Astrocyte (in vitro differentiated cells and primary cell): ENCODE measurements around the gene HEY2. TPM values are rescaled to one million over a fixed set of nuclear protein-coding genes. Genes with fewer than 3 reads are reported as not detected.

Experiments
- DNase-seq: peaks from one replicate; pipeline ENCODE4 v3.0.0-alpha.2; 2010; ENCODE audit warnings: low read depth
- FAIRE-seq: peaks from 2 replicates; lab custom pipeline; 2011; peaks lifted over from hg19 to GRCh38; lab: Jason Lieb, UNC
- H2AFZ ChIP-seq: 2 replicates; pipeline ENCODE4 v1.6.0; 2012; ENCODE audit warnings: low read depth, low read length, inconsistent platforms
- H3K27ac ChIP-seq: 2 replicates; pipeline ENCODE4 v1.5.1; 2011; ENCODE audit warnings: low read depth, low read length, inconsistent platforms
- H3K27me3 ChIP-seq: 2 replicates; pipeline ENCODE4 v1.6.0; 2011; ENCODE audit warnings: low read length, inconsistent platforms; ENCODE audit not compliant: insufficient read depth
- H3K36me3 ChIP-seq: 2 replicates; pipeline ENCODE4 v1.5.1; 2011; ENCODE audit warnings: low read length, inconsistent platforms; ENCODE audit not compliant: insufficient read depth
- H3K4me1 ChIP-seq: 2 replicates; pipeline ENCODE4 v1.5.1; 2011; ENCODE audit warnings: low read length, inconsistent platforms; ENCODE audit not compliant: insufficient read depth
- H3K4me2 ChIP-seq: 2 replicates; pipeline ENCODE4 v1.6.0; 2012; ENCODE audit warnings: low read length, inconsistent platforms
- H3K4me3 ChIP-seq: 2 replicates; pipeline ENCODE4 v1.5.1; 2011; ENCODE audit warnings: low read depth, mild to moderate bottlenecking, low read length, inconsistent platforms; ENCODE audit not compliant: insufficient read depth
- H3K79me2 ChIP-seq: 2 replicates; pipeline ENCODE4 v1.6.0; 2012; ENCODE audit warnings: mild to moderate bottlenecking, low read length, inconsistent platforms; ENCODE audit not compliant: insufficient read depth
- H3K9ac ChIP-seq: 2 replicates; pipeline ENCODE4 v1.6.0; 2012; ENCODE audit warnings: mild to moderate bottlenecking, low read length, inconsistent platforms
- H3K9me3 ChIP-seq: 2 replicates; pipeline ENCODE4 v1.5.1; 2012; ENCODE audit warnings: low read depth, mild to moderate bottlenecking, low read length, inconsistent platforms; ENCODE audit not compliant: insufficient read depth
- H4K20me1 ChIP-seq: 2 replicates; pipeline ENCODE4 v1.6.0; 2012; ENCODE audit warnings: low read length, inconsistent platforms; ENCODE audit not compliant: insufficient read depth
- H3K27ac Mint-ChIP-seq: one replicate; pipeline ENCODE4 v1.8.0; 2021; ENCODE audit warnings: mild to moderate bottlenecking, mixed read lengths; ENCODE audit not compliant: unreplicated experiment
- H3K27me3 Mint-ChIP-seq: one replicate; pipeline ENCODE4 v1.8.0; 2021; ENCODE audit warnings: low read depth, mixed read lengths; ENCODE audit not compliant: unreplicated experiment
- H3K36me3 Mint-ChIP-seq: one replicate; pipeline ENCODE4 v1.8.0; 2021; ENCODE audit warnings: low read depth, mixed read lengths; ENCODE audit not compliant: unreplicated experiment
- H3K4me1 Mint-ChIP-seq: one replicate; pipeline ENCODE4 v1.8.0; 2021; ENCODE audit warnings: low read depth, mixed read lengths; ENCODE audit not compliant: unreplicated experiment
- H3K4me3 Mint-ChIP-seq: one replicate; pipeline ENCODE4 v1.8.0; 2021; ENCODE audit warnings: mild to moderate bottlenecking, moderate library complexity, mixed read lengths; ENCODE audit not compliant: unreplicated experiment
- H3K9me3 Mint-ChIP-seq: one replicate; pipeline ENCODE4 v1.8.0; 2021; ENCODE audit warnings: mild to moderate bottlenecking, mixed read lengths; ENCODE audit not compliant: unreplicated experiment
- EZH2 ChIP-seq: IDR thresholded peaks from 2 replicates; pipeline ENCODE4 v1.6.1; 2012; ENCODE audit warnings: mild to moderate bottlenecking, low read length, inconsistent platforms; ENCODE audit not compliant: insufficient read depth
- total RNA-seq: library from RNA; stranded (reverse); gene quantifications from 2 replicates; pipeline ENCODE4 v1.2.1, GENCODE V29; 2021
- TF ChIP-seq, protein P1 (sequence below): IDR thresholded peaks from 2 replicates; pipeline ENCODE4 v1.5.1; 2011; ENCODE audit warnings: low read depth, mild to moderate bottlenecking, inconsistent platforms, low read length, moderate library complexity; ENCODE audit not compliant: insufficient read depth

Gene HEY2
- total RNA-seq, 1 donor from 2014 or later = 1.0 TPM

GRCh38 chr6:125727216-125727615 lies 22.2 kb upstream of the HEY2 start:
- no peak overlapping the region for H2AFZ ChIP-seq
- no peak overlapping the region for H3K4me3 ChIP-seq
- H3K9ac ChIP-seq = no peak overlapping the region
- H3K9me3 ChIP-seq = no peaks in the 10 kb centered on the region
- Mint-ChIP-seq H3K36me3 (no peaks in the 10 kb centered on the region), H3K4me3 (no peak overlapping the region), H3K9me3 (no peaks in the 10 kb centered on the region), H3K4me1 (peaks cover 5% of the 10 kb centered on the region), H3K27me3 (no peaks in the 10 kb centered on the region), H3K27ac (no peak overlapping the region)
- no peaks in the 10 kb centered on the region for H4K20me1 ChIP-seq
- H3K27me3 ChIP-seq = no peaks in the 10 kb centered on the region
- DNase-seq (no peak), FAIRE-seq (no peak)
- H3K79me2 ChIP-seq = no peaks in the 10 kb centered on the region
- H3K4me1 ChIP-seq = no peaks in the 10 kb centered on the region
- no peak overlapping the region for H3K4me2 ChIP-seq
- no peak for TF ChIP-seq EZH2
- TF ChIP-seq, protein P1, sequence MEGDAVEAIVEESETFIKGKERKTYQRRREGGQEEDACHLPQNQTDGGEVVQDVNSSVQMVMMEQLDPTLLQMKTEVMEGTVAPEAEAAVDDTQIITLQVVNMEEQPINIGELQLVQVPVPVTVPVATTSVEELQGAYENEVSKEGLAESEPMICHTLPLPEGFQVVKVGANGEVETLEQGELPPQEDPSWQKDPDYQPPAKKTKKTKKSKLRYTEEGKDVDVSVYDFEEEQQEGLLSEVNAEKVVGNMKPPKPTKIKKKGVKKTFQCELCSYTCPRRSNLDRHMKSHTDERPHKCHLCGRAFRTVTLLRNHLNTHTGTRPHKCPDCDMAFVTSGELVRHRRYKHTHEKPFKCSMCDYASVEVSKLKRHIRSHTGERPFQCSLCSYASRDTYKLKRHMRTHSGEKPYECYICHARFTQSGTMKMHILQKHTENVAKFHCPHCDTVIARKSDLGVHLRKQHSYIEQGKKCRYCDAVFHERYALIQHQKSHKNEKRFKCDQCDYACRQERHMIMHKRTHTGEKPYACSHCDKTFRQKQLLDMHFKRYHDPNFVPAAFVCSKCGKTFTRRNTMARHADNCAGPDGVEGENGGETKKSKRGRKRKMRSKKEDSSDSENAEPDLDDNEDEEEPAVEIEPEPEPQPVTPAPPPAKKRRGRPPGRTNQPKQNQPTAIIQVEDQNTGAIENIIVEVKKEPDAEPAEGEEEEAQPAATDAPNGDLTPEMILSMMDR = no peak
- H3K27ac ChIP-seq = no peak overlapping the region
- H3K36me3 ChIP-seq = no peaks in the 10 kb centered on the region

DNA sequence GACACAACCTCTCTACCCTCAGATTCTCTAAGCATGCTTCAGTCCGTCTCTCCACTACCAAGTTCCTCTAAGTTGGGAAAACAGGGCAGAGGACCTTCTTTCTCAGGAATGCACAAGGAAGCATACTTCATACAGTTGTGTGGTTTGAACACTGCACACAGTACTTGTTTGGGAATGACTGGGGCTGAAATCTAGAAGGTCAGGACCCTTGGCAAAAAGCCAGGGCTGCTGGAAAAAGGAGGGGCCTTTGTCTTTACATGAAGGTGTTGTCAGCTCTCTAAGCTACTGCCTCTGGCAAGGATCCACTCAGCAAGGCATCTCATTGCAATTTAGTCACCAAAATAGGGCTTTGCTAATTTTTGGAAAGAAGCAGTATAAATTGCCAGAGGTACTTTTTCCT lies 20.7 kb upstream of the HEY2 start:
- Histone ChIP-seq H3K27me3 (no peaks in the 10 kb centered on the region), H2AFZ (no peak overlapping the region), H3K4me3 (no peak overlapping the region), H3K9ac (no peak overlapping the region), H4K20me1 (no peaks in the 10 kb centered on the region), H3K27ac (no peak overlapping the region), H3K36me3 (no peaks in the 10 kb centered on the region), H3K9me3 (no peaks in the 10 kb centered on the region), H3K79me2 (no peaks in the 10 kb centered on the region), H3K4me1 (no peaks in the 10 kb centered on the region), H3K4me2 (no peak overlapping the region)
- H3K9me3 Mint-ChIP-seq = no peaks in the 10 kb centered on the region
- TF ChIP-seq, protein P1 = no peak
- no peak for TF ChIP-seq EZH2
- H3K27ac Mint-ChIP-seq = peak overlapping the region; percentile 34
- H3K27me3 Mint-ChIP-seq = no peaks in the 10 kb centered on the region
- peaks cover 5% of the 10 kb centered on the region for H3K4me1 Mint-ChIP-seq
- FAIRE-seq = no peak
- no peaks in the 10 kb centered on the region for H3K36me3 Mint-ChIP-seq
- H3K4me3 Mint-ChIP-seq = no peak overlapping the region
- DNase-seq = no peak

GRCh38 chr6:125729983-125730382 lies 19.4 kb upstream of the HEY2 start:
- Mint-ChIP-seq H3K4me3 (no peak overlapping the region), H3K9me3 (no peaks in the 10 kb centered on the region), H3K27ac (no peak overlapping the region), H3K27me3 (no peaks in the 10 kb centered on the region), H3K4me1 (peaks cover 5% of the 10 kb centered on the region), H3K36me3 (no peaks in the 10 kb centered on the region)
- H2AFZ ChIP-seq = no peak overlapping the region
- H3K9me3 ChIP-seq = no peaks in the 10 kb centered on the region
- H3K4me2 ChIP-seq = no peak overlapping the region
- DNase-seq (no peak), FAIRE-seq (no peak)
- H3K79me2 ChIP-seq = no peaks in the 10 kb centered on the region
- H3K9ac ChIP-seq = no peak overlapping the region
- no peak overlapping the region for H3K27ac ChIP-seq
- no peak overlapping the region for H3K4me3 ChIP-seq
- no peaks in the 10 kb centered on the region for H4K20me1 ChIP-seq
- H3K4me1 ChIP-seq = no peaks in the 10 kb centered on the region
- H3K27me3 ChIP-seq = no peaks in the 10 kb centered on the region
- TF ChIP-seq, protein P1 = no peak
- no peak for TF ChIP-seq EZH2
- no peaks in the 10 kb centered on the region for H3K36me3 ChIP-seq
